Fibroblast of skin of left quadriceps (primary cell): ENCODE data around the gene FIBCD1.
"Not testable (repeated sequence)": the region's sequence is repeated elsewhere in the genome, so short reads cannot be mapped to it uniquely, and the experiment has no call there.

Experiments
- DNase-seq, 2 experiments: peaks; one replicate each; pipeline ENCODE4 v3.0.0-alpha.2; 2013; ENCODE audit warnings: low read depth in 2 of 2

The FIBCD1 gene

GRCh38 chr9:130922893-130923610 is 16.0 kb downstream of the FIBCD1 start:
- no peak for DNase-seq

GRCh38 chr9:130921989-130922892 is 16.8 kb downstream of the FIBCD1 start:
- DNase-seq = no peak

- DNase-seq = no peak
Observed at GRCh38 chr9:130921300-130921988, 17.6 kb downstream of the FIBCD1 start.

GRCh38 chr9:130920762-130921299 is 18.2 kb downstream of the FIBCD1 start:
- no peak for DNase-seq

- no peak for DNase-seq
Observed at GRCh38 chr9:130920233-130920632, 18.8 kb downstream of the FIBCD1 start.

- no peak for DNase-seq
Observed at GRCh38 chr9:130919559-130920145, 19.4 kb downstream of the FIBCD1 start.

- DNase-seq = no peak
Observed at GRCh38 chr9:130918826-130919558, 20.1 kb downstream of the FIBCD1 start.

GRCh38 chr9:130918101-130918825 is 20.8 kb downstream of the FIBCD1 start:
- no peak for DNase-seq

- no peak for DNase-seq
Observed at GRCh38 chr9:130917168-130917960, 21.7 kb downstream of the FIBCD1 start.

GRCh38 chr9:130915096-130915447 is 24.0 kb downstream of the FIBCD1 start:
- DNase-seq = no peak

- DNase-seq = no peak
Observed at GRCh38 chr9:130914417-130915095, 24.5 kb downstream of the FIBCD1 start.

GRCh38 chr9:130913599-130914416 is 25.2 kb downstream of the FIBCD1 start:
- DNase-seq = no peak

GRCh38 chr9:130912932-130913598 is 26.0 kb downstream of the FIBCD1 start:
- no peak for DNase-seq

- DNase-seq = no peak
Observed at GRCh38 chr9:130911254-130912049, 27.6 kb downstream of the FIBCD1 start.

GRCh38 chr9:130910670-130911069 is 28.4 kb downstream of the FIBCD1 start:
- not testable (repeated sequence) for DNase-seq

GRCh38 chr9:130910041-130910440 is 29.0 kb downstream of the FIBCD1 start:
- DNase-seq = not testable (repeated sequence)
